Pons (tissue), 1 donor: ENCODE data around the gene AUTS2.

Experiments used
- DNase-seq: peaks from one replicate; pipeline ENCODE4 v3.0.0-alpha.2; 2016; ENCODE audit warnings: low spot score

Gene AUTS2

GRCh38 chr7:70657989-70658632 lies 1059.8 kb downstream of the AUTS2 start:
- DNase-seq = no peak

GRCh38 chr7:70659263-70659662 lies 1061.0 kb downstream of the AUTS2 start:
- no peak for DNase-seq

GRCh38 chr7:70660154-70660818 lies 1062.0 kb downstream of the AUTS2 start:
- DNase-seq = no peak

- DNase-seq = no peak
Measured at GRCh38 chr7:70660819-70661191, 1062.5 kb downstream of the AUTS2 start.

GRCh38 chr7:70663680-70664079 lies 1065.4 kb downstream of the AUTS2 start:
- no peak for DNase-seq

- no peak for DNase-seq
Measured at GRCh38 chr7:70665997-70666396, 1067.7 kb downstream of the AUTS2 start.

- no peak for DNase-seq
Measured at GRCh38 chr7:70667406-70667805, 1069.1 kb downstream of the AUTS2 start.

- no peak for DNase-seq
Measured at GRCh38 chr7:70668606-70669358, 1070.5 kb downstream of the AUTS2 start.

- no peak for DNase-seq
Measured at GRCh38 chr7:70669854-70670253, 1071.6 kb downstream of the AUTS2 start.

GRCh38 chr7:70670288-70670687 lies 1072.0 kb downstream of the AUTS2 start:
- DNase-seq = no peak

GRCh38 chr7:70673778-70674570 lies 1075.7 kb downstream of the AUTS2 start:
- DNase-seq = no peak

- DNase-seq = no peak
Measured at GRCh38 chr7:70674571-70675010, 1076.3 kb downstream of the AUTS2 start.

- DNase-seq = no peak
Measured at GRCh38 chr7:70676243-70676642, 1078.0 kb downstream of the AUTS2 start.

GRCh38 chr7:70678621-70679251 lies 1080.5 kb downstream of the AUTS2 start:
- DNase-seq = no peak

GRCh38 chr7:70679661-70680060 lies 1081.4 kb downstream of the AUTS2 start:
- DNase-seq = no peak

GRCh38 chr7:70680306-70680705 lies 1082.0 kb downstream of the AUTS2 start:
- DNase-seq = no peak

GRCh38 chr7:70680743-70681468 lies 1082.6 kb downstream of the AUTS2 start:
- no peak for DNase-seq

- no peak for DNase-seq
Measured at GRCh38 chr7:70681469-70682350, 1083.4 kb downstream of the AUTS2 start.

- no peak for DNase-seq
Measured at GRCh38 chr7:70684173-70684572, 1085.9 kb downstream of the AUTS2 start.

- DNase-seq = peak; percentile 21
Measured at GRCh38 chr7:70693321-70693685, 1095.0 kb downstream of the AUTS2 start.
